GM18867 (cell line): Measurements from ENCODE around the gene DCBLD1.

Source experiments
- ATAC-seq: cut with Tn5 transposase; IDR thresholded peaks from one replicate; pipeline ENCODE4 v1.9.1; 2021; ENCODE audit warnings: mild to moderate bottlenecking, moderate library complexity; ENCODE audit not compliant: unreplicated experiment

DCBLD1 gene

DNA sequence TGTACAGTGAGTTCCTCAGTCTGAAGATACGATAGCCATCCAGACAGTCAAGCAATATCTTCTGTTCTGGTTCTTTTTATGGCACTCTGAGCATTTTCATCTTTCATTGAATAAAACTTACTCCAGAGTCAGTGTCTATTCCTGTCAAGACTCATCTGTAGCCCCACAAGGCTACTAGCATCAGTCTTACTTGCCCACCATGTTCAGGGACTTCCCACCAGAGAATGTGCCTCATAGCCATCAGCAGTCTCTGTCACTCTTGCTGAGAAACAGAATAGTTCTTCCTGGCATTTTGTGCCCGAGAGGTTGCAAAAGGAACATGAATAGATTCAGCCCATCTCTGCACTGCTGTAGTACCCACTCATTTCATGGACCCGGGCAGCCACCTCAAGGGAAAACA lies 12.7 kb upstream of the DCBLD1 start:
- no peak for ATAC-seq

GRCh38 chr6:117472667-117473066 lies 9.8 kb upstream of the DCBLD1 start:
- peak; percentile 59 for ATAC-seq

DNA sequence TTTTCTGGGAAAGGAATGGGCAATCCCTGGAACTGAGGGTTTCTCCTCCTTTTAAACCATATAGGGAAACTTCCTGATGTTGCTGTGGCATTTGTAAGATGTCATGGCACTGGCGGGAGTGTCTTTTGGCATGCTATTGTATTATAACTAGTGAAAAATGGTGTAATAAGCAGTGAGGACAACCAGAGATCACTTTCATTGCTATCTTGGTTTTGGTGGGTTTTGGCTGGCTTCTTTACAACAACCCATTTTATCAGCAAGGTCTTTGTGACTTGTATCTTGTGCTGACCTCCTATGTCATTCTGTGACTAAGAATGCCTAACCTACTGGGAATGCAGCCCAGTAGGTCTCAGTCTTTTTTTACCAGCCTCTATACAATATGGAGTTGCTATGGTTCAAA lies 9.1 kb upstream of the DCBLD1 start:
- no peak for ATAC-seq

GRCh38 chr6:117477988-117478852 lies 4.3 kb upstream of the DCBLD1 start:
- ATAC-seq, result peak; percentile 43

DNA sequence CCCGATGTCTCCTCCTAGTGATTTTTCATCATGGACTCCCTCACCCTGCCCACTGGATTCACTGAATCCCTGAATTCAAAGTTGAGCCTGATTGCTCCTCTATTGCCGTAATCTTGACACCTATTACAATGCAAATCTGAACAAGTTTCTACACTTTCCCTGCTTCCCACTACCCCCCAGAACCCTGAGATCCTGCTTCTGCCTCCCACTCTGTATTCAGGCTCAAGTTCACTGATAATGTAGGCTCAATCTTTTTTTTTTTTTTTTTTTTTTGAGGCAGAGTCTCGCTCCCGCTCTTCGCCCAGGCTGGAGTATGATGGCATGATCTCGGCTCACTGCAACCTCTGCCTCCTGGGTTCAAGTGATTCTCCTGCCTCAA lies 3.6 kb upstream of the DCBLD1 start:
- ATAC-seq, result no peak

GRCh38 chr6:117480651-117481050 lies 1.8 kb upstream of the DCBLD1 start:
- ATAC-seq, result no peak

DNA sequence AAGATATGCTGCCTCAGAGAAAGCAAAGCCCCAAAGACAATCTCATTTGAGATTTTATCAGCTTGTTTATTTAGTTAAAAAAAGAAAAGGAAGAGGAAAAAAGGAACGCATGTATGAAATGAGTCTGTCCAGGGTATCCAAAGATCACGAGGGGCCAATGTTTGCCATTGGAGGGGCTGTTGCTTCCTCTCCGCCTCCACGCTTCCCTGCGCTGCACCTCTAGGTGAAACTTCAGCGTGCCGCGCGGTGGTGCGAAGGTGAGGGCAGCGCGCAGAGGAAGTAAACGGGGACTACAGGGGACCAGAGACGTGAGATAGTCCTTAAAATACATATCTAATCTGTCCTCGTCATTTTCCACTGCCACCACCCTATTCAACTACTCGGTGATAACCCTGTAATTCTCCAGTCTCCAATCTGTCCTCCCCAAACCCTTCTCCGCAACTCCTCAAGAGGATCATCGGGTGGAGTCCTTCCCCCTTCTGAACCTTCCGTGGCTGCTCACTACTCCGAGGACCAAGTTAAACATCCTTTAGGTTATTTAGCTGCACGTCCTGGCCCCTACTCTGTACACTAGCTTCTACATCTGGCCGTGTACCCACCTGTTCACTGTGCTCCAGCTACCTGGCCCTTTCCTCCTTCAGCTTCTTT lies 1.1 kb upstream of the DCBLD1 start:
- no peak for ATAC-seq

DNA sequence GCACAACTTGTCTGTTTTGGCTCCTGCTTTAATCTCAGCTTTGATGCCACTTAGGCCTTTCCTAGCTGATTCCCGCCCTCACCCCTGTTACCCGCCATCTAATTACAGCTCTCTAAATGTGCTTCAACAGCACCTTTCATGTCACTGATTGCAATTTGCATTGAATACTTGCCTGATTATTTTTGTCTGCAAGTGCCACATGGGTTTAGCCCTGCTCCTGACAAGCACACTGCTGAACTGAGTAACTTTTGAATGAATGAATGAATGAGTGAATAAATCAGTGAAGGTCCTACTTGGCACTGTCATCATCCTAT lies 591 bp upstream of the DCBLD1 start:
- peak; percentile 0 for ATAC-seq

- ATAC-seq, result peak; percentile 6
Measured at GRCh38 chr6:117483004-117483644, 650 bp downstream of the DCBLD1 start.

- peak; percentile 18 for ATAC-seq
Measured at GRCh38 chr6:117483645-117484016, 1.2 kb downstream of the DCBLD1 start.

- no peak for ATAC-seq
Measured at GRCh38 chr6:117484052-117484646, 1.7 kb downstream of the DCBLD1 start.

GRCh38 chr6:117485433-117485832 lies 3.0 kb downstream of the DCBLD1 start:
- ATAC-seq, result no peak

- no peak for ATAC-seq
Measured at GRCh38 chr6:117487821-117488220, 5.3 kb downstream of the DCBLD1 start.

DNA sequence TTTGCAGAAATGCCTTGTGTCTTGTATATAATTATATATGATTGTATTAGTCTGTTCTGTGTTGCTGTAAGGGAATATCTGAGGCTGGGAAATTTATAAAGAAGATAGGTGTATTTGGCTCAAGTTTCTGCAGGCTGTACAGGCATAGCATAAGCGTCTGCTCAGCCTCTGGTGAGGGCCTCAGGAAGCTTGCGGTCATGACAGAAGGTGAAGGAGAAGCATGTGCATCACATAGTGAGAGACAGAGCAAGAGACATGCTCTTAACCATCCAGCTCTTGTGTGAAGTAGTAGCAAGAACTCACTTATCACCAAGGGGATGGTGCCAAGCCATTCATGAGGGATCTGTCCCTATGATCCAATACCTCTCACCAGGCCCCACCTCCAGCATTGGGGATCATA lies 6.5 kb downstream of the DCBLD1 start:
- ATAC-seq, result no peak

DNA sequence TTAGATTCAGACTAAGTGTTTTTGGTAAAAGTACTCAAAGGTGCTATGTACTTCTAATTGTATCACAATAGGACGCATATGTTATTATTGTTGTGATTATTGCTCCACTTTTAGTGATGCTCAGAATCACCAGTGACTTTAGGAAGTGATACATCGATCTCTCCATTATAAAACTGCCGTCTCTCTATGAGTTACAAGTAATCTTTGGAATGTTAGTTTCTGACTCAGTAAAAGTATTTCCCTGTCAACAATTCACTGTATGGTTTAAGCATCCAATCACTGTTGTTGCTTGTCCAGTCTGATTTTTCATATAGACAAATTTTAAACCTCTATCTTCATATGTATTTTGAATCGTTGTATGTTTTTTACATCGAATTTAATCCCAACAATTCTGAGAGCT lies 9.4 kb downstream of the DCBLD1 start:
- no peak for ATAC-seq

DNA sequence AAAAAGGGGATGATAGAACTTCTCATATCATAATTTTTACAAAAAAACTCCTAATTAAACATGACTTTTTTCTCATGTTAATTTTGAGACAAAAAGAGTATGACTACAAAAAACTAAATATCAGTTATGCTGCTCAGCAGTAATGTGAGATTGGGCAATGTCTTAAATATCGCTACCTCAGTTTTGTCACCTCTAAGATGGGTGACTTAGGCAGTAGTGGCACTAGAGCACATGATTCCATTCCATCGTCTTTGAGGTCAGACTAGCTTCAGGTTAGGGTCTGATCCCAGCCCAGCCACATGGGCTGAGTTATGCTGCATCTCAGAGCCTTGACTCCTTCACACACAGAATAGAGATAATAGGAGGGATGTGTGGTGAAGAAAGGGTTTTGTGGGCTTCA lies 11.0 kb downstream of the DCBLD1 start:
- no peak for ATAC-seq

DNA sequence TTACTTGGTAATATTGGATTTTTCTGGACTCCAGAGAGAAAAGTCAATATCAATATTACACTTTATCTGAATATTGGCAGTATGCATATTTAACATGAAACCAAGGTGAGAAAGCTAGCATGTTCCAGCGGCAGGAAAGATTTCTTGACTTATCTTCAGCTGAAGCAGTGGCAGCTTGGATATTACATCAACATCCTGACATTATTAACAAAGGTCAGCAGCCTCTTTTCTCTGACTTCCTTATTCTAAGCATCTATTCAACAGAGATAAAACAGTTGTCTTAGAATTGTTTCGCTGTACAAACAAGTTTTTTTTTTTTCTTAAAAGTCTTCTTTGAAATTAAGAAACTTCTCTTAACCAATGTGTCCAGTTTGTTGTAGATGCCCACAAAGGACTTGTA lies 11.8 kb downstream of the DCBLD1 start:
- ATAC-seq, result no peak

- ATAC-seq, result no peak
Measured at GRCh38 chr6:117494694-117495318, 12.3 kb downstream of the DCBLD1 start.

- ATAC-seq, result no peak
Measured at GRCh38 chr6:117495425-117495824, 13.0 kb downstream of the DCBLD1 start.

- ATAC-seq, result no peak
Measured at GRCh38 chr6:117495869-117496268, 13.4 kb downstream of the DCBLD1 start.

DNA sequence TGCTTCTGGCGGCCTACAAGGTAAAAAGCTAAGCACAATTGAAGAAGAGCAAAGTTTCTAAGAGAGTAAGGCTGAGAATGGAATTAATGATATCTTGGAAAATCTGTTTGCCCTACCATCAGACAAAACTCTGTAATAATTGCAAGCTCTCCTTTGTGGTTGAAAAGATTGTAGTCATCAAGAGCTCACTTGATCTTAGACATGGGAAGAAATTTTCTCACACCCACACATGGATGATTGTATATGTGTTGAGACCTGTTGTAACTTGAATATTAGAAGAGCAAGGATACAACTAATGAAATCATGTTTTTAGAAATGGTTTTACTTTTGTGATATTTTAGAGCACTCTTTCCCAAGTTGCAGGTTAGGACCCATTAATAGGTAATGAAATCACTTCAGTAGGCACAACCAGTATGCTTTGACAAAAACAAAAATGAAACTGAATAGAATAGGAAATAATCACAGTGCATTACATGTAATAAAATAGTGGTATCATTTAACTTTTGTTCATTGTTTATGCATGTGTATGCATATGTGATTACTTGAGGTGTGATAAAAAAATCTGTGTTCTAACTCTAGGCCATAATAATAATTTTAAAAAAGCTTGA lies 14.0 kb downstream of the DCBLD1 start:
- ATAC-seq, result peak; percentile 52
